ENCODE measurements around the gene BCAR1.
"Not testable (repeated sequence)": the region's sequence is repeated elsewhere in the genome, so short reads cannot be mapped to it uniquely, and the experiment has no call there.

The BCAR1 gene

GRCh38 chr16:75224306-75225082 is 26.9 kb downstream of the BCAR1 start:
- no peak for DNase-seq (ENCODE audit: low read depth)

GRCh38 chr16:75223129-75223528 is 28.3 kb downstream of the BCAR1 start:
- not testable (repeated sequence) for DNase-seq (ENCODE audit: low read depth)

- DNase-seq (ENCODE audit: low read depth), result no peak
Measured at GRCh38 chr16:75222271-75222783, 29.1 kb downstream of the BCAR1 start.

GRCh38 chr16:75219838-75220237 is 31.6 kb downstream of the BCAR1 start:
- no peak for DNase-seq (ENCODE audit: low read depth)

- no peak for DNase-seq (ENCODE audit: low read depth)
Measured at GRCh38 chr16:75219088-75219487, 32.3 kb downstream of the BCAR1 start.

GRCh38 chr16:75218256-75219076 is 33.0 kb downstream of the BCAR1 start, which contains the start of gene CTRB1:
CTRB1 (plus strand) TSS chr16:75218988; CDS start chr16:75219008, 20 bp downstream.
- no peak for DNase-seq (ENCODE audit: low read depth)

GRCh38 chr16:75217389-75217851 is 34.0 kb downstream of the BCAR1 start:
- no peak for DNase-seq (ENCODE audit: low read depth)

- DNase-seq (ENCODE audit: low read depth), result no peak
Measured at GRCh38 chr16:75216576-75216975, 34.8 kb downstream of the BCAR1 start.

- no peak for DNase-seq (ENCODE audit: low read depth)
Measured at GRCh38 chr16:75216127-75216526, 35.3 kb downstream of the BCAR1 start.

- not testable (repeated sequence) for DNase-seq (ENCODE audit: low read depth)
Measured at GRCh38 chr16:75211286-75211685, 40.1 kb downstream of the BCAR1 start.

- DNase-seq (ENCODE audit: low read depth), result no peak
Measured at GRCh38 chr16:75209944-75210343, 41.5 kb downstream of the BCAR1 start.

- DNase-seq (ENCODE audit: low read depth), result not testable (repeated sequence)
Measured at GRCh38 chr16:75209514-75209913, 41.9 kb downstream of the BCAR1 start.

- DNase-seq (ENCODE audit: low read depth), result no peak
Measured at GRCh38 chr16:75208861-75209505, 42.4 kb downstream of the BCAR1 start.

GRCh38 chr16:75208242-75208825 is 43.1 kb downstream of the BCAR1 start:
- no peak for DNase-seq (ENCODE audit: low read depth)

GRCh38 chr16:75207831-75208230 is 43.6 kb downstream of the BCAR1 start:
- no peak for DNase-seq (ENCODE audit: low read depth)

- no peak for DNase-seq (ENCODE audit: low read depth)
Measured at GRCh38 chr16:75206749-75207451, 44.5 kb downstream of the BCAR1 start, which contains the start of gene CTRB2. CTRB2 (minus strand) TSS chr16:75207161; CDS start chr16:75207141, 20 bp downstream.

GRCh38 chr16:75205961-75206748 is 45.3 kb downstream of the BCAR1 start:
- not testable (repeated sequence) for DNase-seq (ENCODE audit: low read depth)

- DNase-seq (ENCODE audit: low read depth), result not testable (repeated sequence)
Measured at GRCh38 chr16:75205438-75205837, 46.0 kb downstream of the BCAR1 start.

GRCh38 chr16:75204905-75205304 is 46.5 kb downstream of the BCAR1 start:
- not testable (repeated sequence) for DNase-seq (ENCODE audit: low read depth)

- no peak for DNase-seq (ENCODE audit: low read depth)
Measured at GRCh38 chr16:75204410-75204758, 47.0 kb downstream of the BCAR1 start.
